GM21528 (cell line): ENCODE measurements around the gene PLEKHH2.
A peak's percentile ranks its signal among the peaks of the same experiment; 100 is the strongest.

Source experiments
- ATAC-seq: cut with Tn5 transposase; IDR thresholded peaks from one replicate; pipeline ENCODE4 v1.9.1; 2021; ENCODE audit warnings: mild to moderate bottlenecking, moderate library complexity; ENCODE audit not compliant: unreplicated experiment, low FRiP score

Gene PLEKHH2

DNA sequence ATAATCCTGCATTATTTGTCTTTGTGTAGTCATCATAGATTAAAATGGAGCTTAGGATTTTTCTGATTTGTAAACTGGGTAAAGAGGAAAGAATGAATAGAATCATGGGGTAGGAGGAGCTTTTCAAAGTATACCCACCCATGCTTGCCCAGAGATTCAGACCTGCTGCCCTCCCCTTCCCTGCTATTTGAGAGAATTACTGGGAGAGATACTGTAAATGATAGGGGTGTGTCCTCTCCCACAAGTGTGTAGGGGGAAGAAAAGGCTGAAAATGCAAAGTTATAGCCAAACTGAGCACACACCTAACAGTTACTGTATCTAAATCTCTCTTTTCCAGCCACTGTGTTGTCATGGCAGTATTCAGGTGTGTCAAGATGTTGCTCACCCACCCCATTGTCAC is 115.2 kb downstream of the PLEKHH2 start:
- ATAC-seq: no peak

DNA sequence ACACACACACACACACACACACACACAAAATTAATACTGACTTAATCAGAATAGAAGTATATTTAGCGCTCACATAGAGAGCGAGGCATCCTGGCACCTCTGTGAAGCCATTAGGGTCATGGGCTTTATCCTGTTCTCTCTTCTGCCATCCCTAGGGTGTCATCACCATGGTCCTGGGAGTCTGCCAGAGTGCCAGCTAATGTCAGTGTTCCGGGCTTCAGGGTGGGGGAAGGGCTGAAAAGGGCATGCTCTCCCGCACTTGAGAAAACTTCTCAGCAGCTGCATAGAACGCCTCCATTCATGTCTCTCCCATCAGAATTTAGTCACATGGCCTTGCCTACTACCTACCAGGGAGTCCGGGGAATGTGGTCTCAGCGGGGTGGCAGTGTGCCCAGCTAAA is 117.1 kb downstream of the PLEKHH2 start:
- no peak for ATAC-seq

DNA sequence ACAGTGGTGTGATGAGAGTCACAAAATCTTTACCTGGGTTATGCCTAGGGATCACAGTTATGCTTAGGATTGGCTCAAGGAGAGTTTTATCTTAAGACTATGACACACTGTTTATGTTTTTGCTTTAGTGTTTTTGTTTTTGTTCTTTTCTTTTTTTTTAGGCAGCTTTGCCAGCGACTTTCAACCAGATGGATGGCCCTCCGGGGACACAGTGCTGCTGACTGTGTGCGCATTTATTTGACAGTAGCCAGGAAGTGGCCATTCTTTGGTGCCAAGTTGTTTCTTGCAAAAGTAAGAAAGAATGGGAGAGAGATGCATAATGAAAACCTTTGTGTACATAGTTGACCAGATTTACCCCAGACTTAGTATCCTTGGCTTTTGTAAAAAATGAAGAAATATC is 121.7 kb downstream of the PLEKHH2 start:
- no peak for ATAC-seq

DNA sequence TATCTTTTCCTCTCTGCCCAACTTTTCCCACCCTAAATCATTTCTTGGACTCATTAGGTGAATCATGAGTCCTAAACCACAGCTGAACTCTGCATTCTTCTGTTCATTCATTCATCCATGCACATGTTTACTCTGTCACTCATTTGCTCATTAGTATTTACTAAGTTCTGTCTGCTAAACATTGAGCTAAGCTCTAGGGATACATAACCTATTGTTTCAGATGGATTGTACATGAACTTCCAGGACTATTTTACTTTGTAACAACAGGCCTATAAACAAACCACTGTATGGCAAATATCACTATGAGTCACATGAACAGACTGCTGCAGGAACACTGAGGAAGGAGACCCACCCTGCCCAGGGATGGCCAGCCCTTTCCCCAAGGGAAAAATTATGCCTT is 122.1 kb downstream of the PLEKHH2 start:
- ATAC-seq: no peak

DNA sequence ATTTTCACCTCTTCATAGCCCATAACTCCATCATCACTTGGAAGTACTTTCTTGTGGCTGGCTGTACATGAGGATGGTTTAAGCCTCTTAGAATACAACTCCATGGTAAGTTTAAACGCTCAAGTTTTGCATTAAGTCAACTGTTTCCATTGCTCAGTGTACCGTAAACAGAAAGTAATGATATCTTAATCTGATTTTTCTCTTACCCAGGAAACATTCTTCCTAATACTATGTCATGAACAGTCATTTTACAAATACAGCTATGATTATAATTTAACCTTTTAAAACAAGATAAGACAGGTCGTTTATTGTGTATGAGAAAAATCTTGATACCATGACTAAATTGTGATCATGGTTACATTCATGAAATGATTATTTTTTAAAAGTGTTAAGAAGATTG is 125.2 kb downstream of the PLEKHH2 start:
- no peak for ATAC-seq

DNA sequence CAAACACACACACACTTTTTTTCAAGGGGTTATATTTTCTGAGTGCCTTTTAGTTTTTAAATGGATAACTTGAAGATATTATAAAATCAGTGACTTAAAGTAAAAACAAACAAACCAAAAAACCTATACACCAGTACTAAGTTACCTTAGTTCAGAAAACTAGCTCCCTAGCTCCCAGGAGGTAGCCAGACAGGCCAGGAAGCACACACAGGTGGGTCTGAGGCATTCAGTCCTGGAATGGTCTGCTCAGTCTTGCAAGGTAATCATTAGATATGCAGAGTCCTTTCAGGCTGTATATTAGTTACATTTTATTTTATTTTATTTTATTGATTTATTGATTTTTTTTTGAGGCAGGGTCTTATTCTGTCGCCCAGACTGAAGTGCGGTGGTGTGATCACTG is 126.0 kb downstream of the PLEKHH2 start:
- ATAC-seq: no peak

DNA sequence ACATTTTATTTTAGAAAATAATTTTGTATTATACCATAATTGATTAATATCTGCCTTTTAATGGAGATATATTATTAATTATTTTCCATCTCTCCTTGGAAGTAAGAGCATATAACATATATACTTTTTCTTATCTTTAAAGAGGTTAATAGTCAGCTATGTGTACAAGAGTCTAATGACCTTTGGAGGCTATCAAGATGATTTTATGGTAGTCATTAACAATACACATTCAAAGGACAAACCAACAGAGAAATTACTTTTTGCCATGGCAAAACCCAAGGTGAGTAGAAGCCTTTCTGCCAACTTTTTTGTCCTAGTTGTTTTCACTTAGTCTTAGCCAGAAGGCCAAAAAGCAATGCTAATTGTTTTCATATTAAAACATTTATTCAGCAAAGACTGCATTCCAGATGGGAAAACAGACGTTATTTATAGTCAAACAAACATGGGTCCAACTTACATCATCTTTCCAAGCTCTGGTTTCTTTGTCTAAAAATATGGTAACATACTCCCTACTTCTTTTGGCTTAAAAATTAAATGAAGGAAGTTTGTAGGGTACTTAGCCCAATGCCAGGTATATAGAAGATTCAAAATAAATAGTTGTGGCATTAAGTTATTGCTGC is 127.1 kb downstream of the PLEKHH2 start:
- no peak for ATAC-seq

DNA sequence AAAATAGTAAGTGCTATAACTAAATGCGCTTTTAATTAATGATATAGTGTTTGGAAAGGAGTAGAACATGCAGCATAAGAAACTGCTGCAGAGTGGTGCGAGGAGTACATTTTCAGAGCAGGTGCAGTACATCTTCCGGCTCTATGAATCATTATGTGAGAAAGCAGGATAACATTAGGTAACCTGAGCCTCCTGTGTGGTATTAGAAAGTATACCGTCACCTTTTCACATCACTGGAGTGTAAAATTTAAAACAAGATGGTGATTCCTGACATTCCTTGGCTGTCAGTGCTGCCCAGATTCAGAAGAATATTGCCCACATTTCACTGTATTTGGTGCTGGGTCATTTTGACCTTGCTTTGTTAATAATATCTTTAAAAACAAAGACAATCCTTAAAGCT is 128.9 kb downstream of the PLEKHH2 start:
- ATAC-seq: no peak

DNA sequence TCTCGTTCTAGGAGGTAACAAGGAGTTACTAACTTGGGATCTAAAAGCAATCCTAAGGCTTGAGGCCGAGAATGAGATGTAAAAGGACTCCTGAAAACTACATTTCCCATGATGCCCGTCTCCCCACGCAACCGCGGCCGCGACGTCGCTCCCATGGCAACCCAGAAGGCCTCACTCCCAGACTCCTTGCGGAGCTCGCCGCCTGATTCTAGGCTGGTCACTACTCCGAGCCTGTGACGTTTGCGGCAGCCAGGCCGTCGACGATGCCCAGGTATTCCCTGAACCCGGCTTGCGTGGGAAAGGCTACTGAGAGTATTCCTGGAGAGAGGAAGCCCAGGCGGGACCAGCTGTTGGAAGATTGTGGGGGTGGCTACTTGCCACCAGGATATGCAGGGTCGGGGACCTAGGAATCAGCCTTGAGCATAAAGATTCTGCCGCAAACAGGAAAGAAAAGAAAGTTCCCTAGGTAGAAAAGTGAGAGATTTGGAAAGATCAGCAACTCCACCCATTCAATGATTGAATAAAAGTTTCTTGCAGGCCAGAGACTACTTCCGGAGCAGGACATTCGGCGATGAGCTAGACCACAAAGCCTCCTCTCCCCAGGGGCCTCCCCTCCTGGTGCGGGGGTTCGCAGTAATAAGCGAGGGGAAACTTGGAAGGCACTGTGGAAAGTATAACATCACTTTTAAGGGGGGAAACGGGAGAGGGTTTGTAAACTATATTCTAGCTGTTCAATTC is 137.0 kb downstream of the PLEKHH2 start, which contains the start of gene DYNC2LI1:
Gene DYNC2LI1, plus strand, starts transcription at position 164 of the 738 bp plus-strand sequence. Its CDS starts 100 bp downstream, at position 264.
- peak; percentile 97 for ATAC-seq

DNA sequence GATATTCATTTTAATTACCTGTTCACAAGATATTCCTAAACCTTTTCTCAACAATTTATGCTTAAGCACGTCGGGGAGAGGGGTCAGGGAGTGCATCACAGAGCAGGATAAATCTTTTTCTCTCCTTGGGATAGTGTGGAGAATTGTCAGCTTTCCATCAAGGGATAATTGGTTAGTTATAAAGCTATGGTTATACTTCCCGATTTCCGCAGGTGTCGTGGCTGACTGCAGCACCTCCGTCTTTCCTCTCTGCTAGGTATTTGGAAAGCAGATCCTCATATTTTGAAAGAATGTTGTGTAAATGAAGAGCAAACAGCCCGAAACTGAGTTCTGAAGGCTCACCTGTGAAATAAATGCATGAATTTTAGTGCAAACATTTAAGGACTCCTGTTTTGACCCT is 137.6 kb downstream of the PLEKHH2 start:
- ATAC-seq: no peak

DNA sequence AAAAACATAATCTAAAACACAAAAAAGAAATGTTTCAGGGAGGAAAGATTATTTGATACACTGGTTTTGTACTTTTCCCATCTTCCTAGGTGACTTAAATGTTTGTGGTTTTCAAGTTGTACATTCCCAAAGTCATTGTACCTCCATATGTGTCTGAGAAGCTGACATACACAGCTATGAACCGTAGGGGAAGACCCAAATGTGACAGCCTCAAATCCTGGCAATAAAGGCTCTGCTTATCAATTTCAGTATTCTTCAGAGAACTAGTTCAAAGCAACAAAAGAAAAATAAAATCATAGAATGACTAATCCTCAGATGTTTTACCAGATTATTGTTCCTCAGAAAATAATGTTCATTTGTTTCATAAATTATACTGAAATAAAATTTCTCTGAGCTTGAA is 139.3 kb downstream of the PLEKHH2 start:
- no peak for ATAC-seq

DNA sequence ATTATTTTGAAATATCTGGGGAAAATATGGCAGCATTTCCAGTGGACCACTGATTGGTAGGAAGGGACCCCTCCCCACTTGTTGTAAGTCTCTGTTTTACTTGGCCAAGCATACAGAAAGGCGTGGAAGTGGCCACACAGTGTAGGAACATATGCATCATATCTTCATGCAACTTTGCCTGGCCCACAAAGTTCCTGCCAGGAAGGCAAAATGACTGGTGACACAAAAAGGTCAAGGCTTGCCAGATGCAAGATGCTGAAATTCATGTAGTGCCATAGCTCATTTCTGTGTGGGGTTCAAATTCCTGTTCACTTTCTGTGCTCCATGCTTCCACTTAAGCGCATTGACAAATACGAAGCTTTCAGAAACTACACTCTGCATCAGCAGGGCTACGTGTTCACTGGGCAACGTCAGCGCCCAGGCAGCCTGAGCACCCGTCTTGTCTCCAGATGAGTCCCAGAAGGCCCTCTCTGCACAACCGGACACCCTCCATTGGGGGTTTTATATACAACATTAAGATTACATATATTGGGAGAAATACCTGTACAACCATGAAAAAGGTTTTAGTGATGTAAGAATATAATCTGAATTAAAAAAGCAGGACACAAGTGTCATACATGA is 140.4 kb downstream of the PLEKHH2 start:
- no peak for ATAC-seq

DNA sequence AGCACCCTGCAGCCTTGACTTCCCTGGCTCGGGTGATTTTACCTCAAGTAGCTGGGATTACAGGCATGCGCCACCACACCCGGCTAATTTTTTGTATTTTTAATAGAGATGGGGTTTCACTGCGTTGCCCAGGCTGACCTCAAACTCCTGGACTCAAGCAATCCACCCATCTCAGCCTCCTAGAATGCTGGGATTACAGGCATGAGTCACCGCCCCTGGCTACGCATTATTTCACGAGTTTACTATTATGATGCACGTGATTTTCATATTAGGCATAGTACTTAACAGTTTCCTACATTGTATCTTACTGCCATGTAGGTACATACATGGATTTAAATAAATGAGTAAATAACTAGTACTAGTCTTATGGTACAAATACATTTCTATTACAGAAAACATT is 141.2 kb downstream of the PLEKHH2 start:
- ATAC-seq: no peak

DNA sequence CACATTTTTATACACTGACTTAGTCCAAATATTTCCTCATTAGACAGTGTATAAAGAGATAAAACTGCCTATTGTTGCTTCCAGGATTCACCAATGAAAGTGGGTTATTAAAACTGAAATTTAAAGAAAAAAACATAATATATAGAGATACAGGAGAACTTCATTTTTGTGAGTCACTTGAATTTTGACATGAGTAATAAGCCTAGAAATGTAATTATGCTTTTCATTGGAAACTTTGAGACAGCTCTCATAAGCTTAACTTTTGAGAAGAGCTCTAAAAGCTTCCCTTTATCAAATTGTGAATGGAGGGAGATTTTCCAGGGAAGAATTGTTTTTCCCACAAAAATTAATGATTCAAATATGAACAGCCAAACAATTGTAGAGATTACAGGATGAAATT is 150.8 kb downstream of the PLEKHH2 start:
- ATAC-seq: no peak

DNA sequence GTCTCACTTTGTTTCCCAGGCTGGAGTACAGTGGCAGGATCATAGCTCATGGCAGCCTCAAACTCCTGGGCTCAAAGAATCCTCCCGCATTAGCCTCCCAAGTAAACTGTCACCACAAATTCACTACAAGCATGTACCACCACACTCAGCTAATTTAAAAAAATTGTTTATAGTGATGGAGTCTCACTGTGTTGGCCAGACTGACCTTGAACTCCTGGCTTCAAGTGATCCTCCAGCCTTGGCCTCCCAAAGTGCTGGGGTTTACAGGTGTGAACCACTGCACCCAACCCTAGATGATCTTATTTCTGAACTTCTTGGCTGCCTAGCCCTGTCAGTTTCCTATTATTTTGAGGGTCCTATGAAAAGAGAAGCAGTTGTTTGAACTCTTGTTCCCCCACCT is 151.6 kb downstream of the PLEKHH2 start:
- no peak for ATAC-seq

DNA sequence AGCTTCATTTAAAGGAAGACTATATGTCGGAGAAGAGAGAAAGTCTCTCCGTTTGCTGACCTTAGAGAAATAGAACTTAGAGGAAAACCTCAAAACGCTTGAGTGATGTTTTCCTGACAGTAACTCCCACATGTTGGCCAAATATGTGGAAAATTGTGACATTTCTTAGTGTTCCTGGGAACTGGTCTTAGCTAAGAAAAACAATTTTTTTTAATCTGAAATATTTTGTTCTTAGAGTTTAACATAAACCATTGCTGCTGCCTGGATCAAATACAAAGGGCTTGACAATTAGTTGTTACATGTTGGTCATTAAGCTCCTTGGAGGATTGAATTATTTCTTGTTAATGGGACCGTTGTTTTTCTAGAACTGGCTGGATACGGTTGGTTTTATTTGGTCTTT is 153.1 kb downstream of the PLEKHH2 start:
- no peak for ATAC-seq

DNA sequence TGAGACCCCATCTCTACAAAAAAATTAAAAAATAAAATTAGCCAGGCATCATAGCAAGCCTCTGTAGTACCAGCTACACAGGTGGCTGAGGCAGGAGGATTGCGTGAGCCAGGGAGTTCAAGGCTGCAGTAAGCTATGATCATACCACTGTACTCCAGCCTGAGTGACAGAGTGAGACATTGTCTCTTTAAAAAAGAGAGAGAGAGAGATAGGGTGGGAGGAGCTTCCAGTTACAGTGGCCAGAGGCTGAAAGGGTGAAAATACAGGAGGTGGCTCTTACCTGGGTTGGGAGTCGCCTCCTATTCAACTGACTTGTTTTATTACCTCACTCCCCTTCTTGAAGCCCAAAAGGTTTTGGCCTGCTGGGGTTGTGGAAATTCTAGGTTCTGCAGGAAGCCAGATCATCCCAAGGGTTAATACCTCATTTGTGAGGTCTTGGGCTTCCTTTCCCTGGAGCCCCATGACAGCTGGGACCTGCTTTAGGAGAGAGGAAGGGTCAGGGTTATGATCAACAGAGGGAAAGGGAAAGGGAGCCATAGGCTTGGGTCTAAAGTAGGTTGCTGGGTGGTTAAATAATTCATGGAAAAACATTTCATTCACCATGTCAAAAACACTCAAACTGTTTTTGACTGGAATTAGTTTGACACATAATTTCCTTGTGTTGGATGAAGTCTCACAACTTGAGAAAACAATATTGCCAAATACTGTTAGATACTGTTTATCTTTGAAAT is 154.1 kb downstream of the PLEKHH2 start:
- ATAC-seq: no peak

DNA sequence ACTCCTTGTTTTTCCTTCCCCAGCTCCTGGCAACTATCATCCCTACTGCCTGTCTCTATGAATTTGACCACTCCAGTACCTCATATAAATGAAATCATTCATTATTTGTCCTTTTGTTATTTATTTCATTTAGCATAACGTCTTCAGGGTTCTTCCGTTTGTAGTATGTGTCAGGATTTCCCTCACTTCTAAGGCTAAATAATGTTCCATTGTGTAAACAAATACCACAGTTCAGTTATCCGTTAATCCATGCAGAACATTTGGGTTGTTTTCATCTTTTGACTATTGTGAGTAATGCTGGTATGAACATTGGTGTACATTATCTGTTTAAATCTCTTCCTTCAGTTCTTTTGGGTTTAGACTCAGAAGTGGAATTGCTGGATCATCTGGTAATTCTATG is 155.6 kb downstream of the PLEKHH2 start:
- ATAC-seq: no peak

DNA sequence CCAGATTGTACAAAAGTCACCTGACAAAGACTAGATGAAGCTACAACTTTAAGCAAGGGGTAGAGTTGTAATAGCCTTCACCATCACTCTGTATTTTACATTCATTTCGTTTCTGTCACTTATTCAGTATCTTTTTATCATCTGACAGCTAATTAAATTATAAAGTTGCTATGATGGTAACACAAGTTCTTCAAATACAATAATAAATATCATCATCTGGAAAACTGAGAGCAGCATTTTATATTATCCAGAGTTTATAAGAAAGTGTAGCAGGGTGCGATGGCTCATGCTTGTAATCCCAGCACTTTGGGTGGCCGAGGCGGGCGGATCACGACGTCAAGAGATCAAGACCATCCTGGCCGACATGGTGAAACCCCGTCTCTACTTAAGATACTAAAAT is 157.9 kb downstream of the PLEKHH2 start:
- ATAC-seq: no peak

DNA sequence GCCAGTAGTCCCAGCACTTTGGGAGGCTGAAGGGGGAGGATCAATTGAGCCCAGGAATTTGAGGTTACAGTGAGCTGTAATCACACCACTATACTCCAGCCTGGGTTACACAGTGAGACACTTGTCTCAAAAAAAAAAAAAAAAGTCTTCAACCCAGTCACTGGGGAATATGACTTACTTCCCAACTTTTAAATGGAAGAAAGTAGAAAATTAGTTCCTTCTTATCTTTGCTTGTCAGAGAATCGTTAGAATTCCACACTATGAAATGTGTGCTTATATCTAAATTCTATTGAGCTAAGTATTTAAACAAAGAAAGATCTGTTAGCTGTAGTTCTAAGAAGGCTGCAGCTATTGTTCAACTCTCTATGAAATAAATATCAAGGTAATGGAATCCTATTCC is 159.1 kb downstream of the PLEKHH2 start:
- ATAC-seq: no peak

DNA sequence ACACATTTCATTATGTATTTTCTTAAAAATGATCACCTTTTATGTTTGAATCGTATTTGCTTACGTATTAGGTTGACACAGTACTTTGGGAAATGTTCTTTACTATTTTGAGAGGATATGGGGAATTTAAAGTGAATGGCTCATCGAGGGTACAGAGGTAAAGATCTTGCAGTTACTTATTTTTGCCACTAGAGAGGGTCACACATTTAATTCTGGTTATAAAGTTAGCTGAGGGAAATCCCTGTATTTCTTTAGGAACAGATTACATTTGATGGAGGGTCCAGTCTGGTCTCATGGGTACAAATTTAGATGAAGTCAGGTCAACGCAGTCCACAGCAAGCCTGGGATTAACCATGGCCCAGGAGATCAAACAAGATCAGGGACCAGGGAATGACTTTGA is 161.2 kb downstream of the PLEKHH2 start:
- ATAC-seq: no peak
